Measurements from ENCODE around the gene CEMIP. TPM values are rescaled to one million over a fixed set of nuclear protein-coding genes. Genes with fewer than 3 reads are reported as not detected.

Gene CEMIP
- total RNA-seq, 4 donors from 2014 or later, result 3.4 to 9.7 (median 4.9) TPM

GRCh38 chr15:80780416-80781221, 1.4 kb downstream of the CEMIP start:
- DNase-seq (ENCODE audit: low spot score in 2 of 2), result no peak
- no peak overlapping the region for H3K4me3 ChIP-seq (ENCODE audit: low read depth, poor library complexity, severe bottlenecking)
- intact Hi-C loops (cut with DNase I; ENCODE audit: low total_unique reads), result loop anchor here (10.0 kb wide), 1 partner anchor 184 kb away; no protein-coding TSS in a partner anchor
- WGBS, 2 donors, result 12 to 22% methylated on average over 21 to 22 of the region's 40 CpGs
- no peak for TF ChIP-seq CTCF (IDR thresholded peaks at IDR 0.05)
- TF ChIP-seq POLR2A (IDR thresholded peaks at IDR 0.05), result no peak

GRCh38 chr15:80783260-80783659, 4.1 kb downstream of the CEMIP start:
- intact Hi-C loops (cut with DNase I; ENCODE audit: low total_unique reads), result loop anchor here (10.0 kb wide), 1 partner anchor 182 kb away; no protein-coding TSS in a partner anchor
- no peak for DNase-seq (ENCODE audit: low spot score in 2 of 2)
- TF ChIP-seq CTCF (IDR thresholded peaks at IDR 0.05) (no peak), POLR2A (IDR thresholded peaks at IDR 0.05) (no peak)
- no peak overlapping the region for H3K4me3 ChIP-seq (ENCODE audit: low read depth, poor library complexity, severe bottlenecking)

- no peak overlapping the region for H3K4me3 ChIP-seq (ENCODE audit: low read depth, poor library complexity, severe bottlenecking)
- 93% methylated on average over 5 of the region's 5 CpGs for WGBS, 2 donors
- intact Hi-C loops (cut with DNase I; ENCODE audit: low total_unique reads), result loop anchor here (10.0 kb wide), 1 partner anchor 179 kb away; no protein-coding TSS in a partner anchor
- peak in 1 of 2 donors; percentile 25 for DNase-seq (ENCODE audit: low spot score in 2 of 2)
- TF ChIP-seq POLR2A (IDR thresholded peaks at IDR 0.05) (no peak), CTCF (IDR thresholded peaks at IDR 0.05) (no peak)
These were observed 6.2 kb downstream of the CEMIP start for GRCh38 chr15:80785335-80785734.

GRCh38 chr15:80785811-80786354, 6.7 kb downstream of the CEMIP start:
- no peak overlapping the region for H3K4me3 ChIP-seq (ENCODE audit: low read depth, poor library complexity, severe bottlenecking)
- TF ChIP-seq POLR2A (IDR thresholded peaks at IDR 0.05) (no peak), CTCF (IDR thresholded peaks at IDR 0.05) (no peak)
- DNase-seq (ENCODE audit: low spot score in 2 of 2), result peak in 1 of 2 donors; percentile 40
- intact Hi-C loops (cut with DNase I; ENCODE audit: low total_unique reads), result loop anchor here (10.0 kb wide), 1 partner anchor 179 kb away; no protein-coding TSS in a partner anchor
- 92% methylated on average over 5 of the region's 5 CpGs for WGBS, 2 donors

- intact Hi-C loops (cut with DNase I; ENCODE audit: low total_unique reads), result loop anchor here (10.0 kb wide), 1 partner anchor 177 kb away; no protein-coding TSS in a partner anchor
- 90 to 95% methylated on average over 3 of the region's 3 CpGs for WGBS, 2 donors
- TF ChIP-seq CTCF (IDR thresholded peaks at IDR 0.05) (no peak), POLR2A (IDR thresholded peaks at IDR 0.05) (no peak)
- no peak for DNase-seq (ENCODE audit: low spot score in 2 of 2)
- H3K4me3 ChIP-seq (ENCODE audit: low read depth, poor library complexity, severe bottlenecking), result no peak overlapping the region
These were observed 8.1 kb downstream of the CEMIP start for GRCh38 chr15:80787316-80787715.

Measured in lower leg skin (tissue), 4 donors.